ENCODE results near the gene PPAT.
A peak's percentile ranks its signal among the peaks of the same experiment; 100 is the strongest.

Gene PPAT

DNA sequence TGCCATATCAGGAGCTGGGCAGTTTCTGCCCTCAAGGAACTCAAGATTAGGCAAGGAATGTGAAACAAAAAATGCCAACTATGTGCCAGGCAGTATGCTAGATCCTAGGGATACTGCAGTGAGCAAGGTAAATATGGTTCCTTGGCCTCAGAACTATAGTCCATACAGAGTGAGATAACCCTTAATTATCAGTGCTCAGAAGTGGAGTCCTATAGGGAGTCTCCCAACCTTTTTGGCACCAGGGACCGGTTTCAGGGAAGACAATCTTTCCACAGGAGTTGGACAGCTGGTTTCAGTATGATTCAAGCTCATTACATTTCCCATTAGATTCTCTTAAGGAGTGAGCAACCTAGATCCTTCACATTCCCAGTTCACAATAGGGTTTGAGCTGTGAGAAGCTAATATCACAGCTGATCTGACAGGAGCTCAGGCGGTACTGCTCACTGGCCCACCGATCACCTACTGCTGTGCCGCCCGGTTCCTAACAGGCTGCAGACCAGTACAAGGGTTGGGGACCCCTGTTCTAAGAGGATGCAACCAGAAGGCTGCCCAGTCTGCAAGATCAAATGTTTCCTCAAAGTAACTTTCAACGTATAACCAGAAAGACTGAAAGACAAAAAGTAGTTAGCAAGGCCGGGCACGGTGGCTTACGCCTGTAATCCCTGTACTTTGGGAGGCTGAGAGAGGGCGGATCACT lies 30.3 kb upstream of the PPAT start:
- no peaks in the 10 kb centered on the region for H3K27me3 ChIP-seq (ENCODE audit: insufficient read depth, low read length, poor library complexity, severe bottlenecking)
- peaks cover 64% of the 10 kb centered on the region for H3K79me2 ChIP-seq (ENCODE audit: insufficient read depth, low read length)
- H3K9me2 ChIP-seq (replicated peaks; ENCODE audit: low read depth, low read length), result no peaks in the 10 kb centered on the region
- TF ChIP-seq, protein P1, sequence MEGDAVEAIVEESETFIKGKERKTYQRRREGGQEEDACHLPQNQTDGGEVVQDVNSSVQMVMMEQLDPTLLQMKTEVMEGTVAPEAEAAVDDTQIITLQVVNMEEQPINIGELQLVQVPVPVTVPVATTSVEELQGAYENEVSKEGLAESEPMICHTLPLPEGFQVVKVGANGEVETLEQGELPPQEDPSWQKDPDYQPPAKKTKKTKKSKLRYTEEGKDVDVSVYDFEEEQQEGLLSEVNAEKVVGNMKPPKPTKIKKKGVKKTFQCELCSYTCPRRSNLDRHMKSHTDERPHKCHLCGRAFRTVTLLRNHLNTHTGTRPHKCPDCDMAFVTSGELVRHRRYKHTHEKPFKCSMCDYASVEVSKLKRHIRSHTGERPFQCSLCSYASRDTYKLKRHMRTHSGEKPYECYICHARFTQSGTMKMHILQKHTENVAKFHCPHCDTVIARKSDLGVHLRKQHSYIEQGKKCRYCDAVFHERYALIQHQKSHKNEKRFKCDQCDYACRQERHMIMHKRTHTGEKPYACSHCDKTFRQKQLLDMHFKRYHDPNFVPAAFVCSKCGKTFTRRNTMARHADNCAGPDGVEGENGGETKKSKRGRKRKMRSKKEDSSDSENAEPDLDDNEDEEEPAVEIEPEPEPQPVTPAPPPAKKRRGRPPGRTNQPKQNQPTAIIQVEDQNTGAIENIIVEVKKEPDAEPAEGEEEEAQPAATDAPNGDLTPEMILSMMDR (conservative IDR thresholded peaks at IDR 0.05; ENCODE audit: low read length), result no peak
- TF ChIP-seq EZH2phosphoT487 (IDR thresholded peaks at IDR 0.05; ENCODE audit: borderline replicate concordance), result no peak
- H3K36me3 ChIP-seq (ENCODE audit: insufficient read depth, low read length), result peaks cover 22% of the 10 kb centered on the region; the same call in 1 of the 2 replicates
- no peaks in the 10 kb centered on the region for H3F3A ChIP-seq (ENCODE audit: low read depth)
- H3K4me3 ChIP-seq (ENCODE audit: low read length, poor library complexity, severe bottlenecking), result peak overlapping the region; percentile 79
- H3K4me1 ChIP-seq (ENCODE audit: insufficient read depth, low read length, poor library complexity, severe bottlenecking), result peaks cover 43% of the 10 kb centered on the region
- H3K9ac ChIP-seq (ENCODE audit: low read depth, low read length, poor library complexity, severe bottlenecking), result peak overlapping the region; percentile 88
- H3K9me3 ChIP-seq (ENCODE audit: insufficient read depth, low read depth, low read length), result no peaks in the 10 kb centered on the region
- peaks cover 37% of the 10 kb centered on the region for H4K20me1 ChIP-seq (ENCODE audit: insufficient read depth, low read length, poor library complexity, severe bottlenecking)
- H3K4me2 ChIP-seq (ENCODE audit: low read depth, low read length, poor library complexity, severe bottlenecking), result peak overlapping the region; percentile 86
- no peak overlapping the region for H2AFZ ChIP-seq (ENCODE audit: low read length)

DNA sequence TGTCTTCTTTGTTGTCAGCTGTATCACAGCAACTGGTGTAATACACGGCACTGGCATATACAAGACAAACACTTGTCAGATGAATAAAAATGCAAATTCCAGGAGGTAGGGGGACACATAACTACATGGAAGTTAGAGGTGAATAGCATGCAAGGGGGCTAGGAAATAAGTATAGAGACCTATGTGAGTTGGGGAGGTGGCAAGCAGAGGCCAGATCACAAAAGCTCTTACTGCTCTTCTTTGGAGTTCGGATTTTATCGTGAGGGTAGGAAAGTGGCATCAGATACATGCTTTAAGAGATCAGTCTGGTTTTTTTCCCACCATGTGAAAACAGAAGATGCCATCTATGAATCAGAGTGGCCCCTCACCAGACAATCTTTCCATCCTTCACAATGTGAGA lies 29.2 kb upstream of the PPAT start:
- H3K4me1 ChIP-seq (ENCODE audit: insufficient read depth, low read length, poor library complexity, severe bottlenecking), result peaks cover 35% of the 10 kb centered on the region
- H2AFZ ChIP-seq (ENCODE audit: low read length), result no peak overlapping the region
- H3K9me3 ChIP-seq (ENCODE audit: insufficient read depth, low read depth, low read length), result no peaks in the 10 kb centered on the region
- H3K4me3 ChIP-seq (ENCODE audit: low read length, poor library complexity, severe bottlenecking), result peak overlapping the region; percentile 79
- H3K36me3 ChIP-seq (ENCODE audit: insufficient read depth, low read length), result peaks cover 32% of the 10 kb centered on the region
- H3F3A ChIP-seq (ENCODE audit: low read depth), result no peaks in the 10 kb centered on the region
- H3K4me2 ChIP-seq (ENCODE audit: low read depth, low read length, poor library complexity, severe bottlenecking), result peak overlapping the region; percentile 86
- peaks cover 26% of the 10 kb centered on the region for H4K20me1 ChIP-seq (ENCODE audit: insufficient read depth, low read length, poor library complexity, severe bottlenecking)
- H3K9me2 ChIP-seq (replicated peaks; ENCODE audit: low read depth, low read length), result no peaks in the 10 kb centered on the region
- H3K27me3 ChIP-seq (ENCODE audit: insufficient read depth, low read length, poor library complexity, severe bottlenecking), result no peaks in the 10 kb centered on the region
- H3K79me2 ChIP-seq (ENCODE audit: insufficient read depth, low read length), result peaks cover 52% of the 10 kb centered on the region
- TF ChIP-seq, protein P1 (conservative IDR thresholded peaks at IDR 0.05; ENCODE audit: low read length), result no peak
- no peak for TF ChIP-seq EZH2phosphoT487 (IDR thresholded peaks at IDR 0.05; ENCODE audit: borderline replicate concordance)
- H3K9ac ChIP-seq (ENCODE audit: low read depth, low read length, poor library complexity, severe bottlenecking), result peak overlapping the region; percentile 88

DNA sequence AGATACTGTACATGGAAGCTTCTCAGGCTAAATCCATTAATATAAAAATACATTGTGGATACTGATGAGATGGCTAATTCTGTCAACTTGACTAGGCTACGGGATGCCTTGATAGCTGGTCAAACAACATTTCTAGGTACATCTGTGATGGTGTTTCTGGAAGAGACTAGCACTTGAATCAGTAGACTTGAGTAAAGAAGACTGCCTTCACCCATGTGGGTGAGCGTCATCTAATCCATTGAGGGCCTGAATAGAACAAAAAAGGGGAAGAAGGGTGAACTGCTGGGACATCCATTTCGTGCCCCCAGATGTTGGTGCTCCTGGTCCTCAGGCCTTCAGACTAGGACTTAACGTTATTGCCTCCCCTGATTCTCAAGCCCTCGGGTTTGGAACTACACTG lies 28.3 kb upstream of the PPAT start:
- H2AFZ ChIP-seq (ENCODE audit: low read length), result no peak overlapping the region
- H3K36me3 ChIP-seq (ENCODE audit: insufficient read depth, low read length), result peaks cover 41% of the 10 kb centered on the region
- no peaks in the 10 kb centered on the region for H3K9me3 ChIP-seq (ENCODE audit: insufficient read depth, low read depth, low read length)
- H3K9ac ChIP-seq (ENCODE audit: low read depth, low read length, poor library complexity, severe bottlenecking), result no peak overlapping the region
- peaks cover 26% of the 10 kb centered on the region for H3K4me1 ChIP-seq (ENCODE audit: insufficient read depth, low read length, poor library complexity, severe bottlenecking)
- no peaks in the 10 kb centered on the region for H3K9me2 ChIP-seq (replicated peaks; ENCODE audit: low read depth, low read length)
- H3K4me2 ChIP-seq (ENCODE audit: low read depth, low read length, poor library complexity, severe bottlenecking), result peak overlapping the region; percentile 86
- H3K27me3 ChIP-seq (ENCODE audit: insufficient read depth, low read length, poor library complexity, severe bottlenecking), result no peaks in the 10 kb centered on the region
- peaks cover 44% of the 10 kb centered on the region for H3K79me2 ChIP-seq (ENCODE audit: insufficient read depth, low read length)
- H4K20me1 ChIP-seq (ENCODE audit: insufficient read depth, low read length, poor library complexity, severe bottlenecking), result peaks cover 17% of the 10 kb centered on the region
- no peak overlapping the region for H3K4me3 ChIP-seq (ENCODE audit: low read length, poor library complexity, severe bottlenecking)
- no peaks in the 10 kb centered on the region for H3F3A ChIP-seq (ENCODE audit: low read depth)
- TF ChIP-seq EZH2phosphoT487 (IDR thresholded peaks at IDR 0.05; ENCODE audit: borderline replicate concordance), result no peak
- TF ChIP-seq, protein P1 (conservative IDR thresholded peaks at IDR 0.05; ENCODE audit: low read length), result no peak
